Measurements from ENCODE around the gene CBFA2T3. TPM values are rescaled to one million over a fixed set of nuclear protein-coding genes. Genes with fewer than 3 reads are reported as not detected.
A peak's percentile ranks its signal among the peaks of the same experiment; 100 is the strongest.

CBFA2T3 gene
- total and polyA plus RNA-seq, 2 of the 8 experiments (the other 6 are each of a cell fraction or from before 2014, with no cell fraction given): 0.51 to 1.3 TPM

DNA sequence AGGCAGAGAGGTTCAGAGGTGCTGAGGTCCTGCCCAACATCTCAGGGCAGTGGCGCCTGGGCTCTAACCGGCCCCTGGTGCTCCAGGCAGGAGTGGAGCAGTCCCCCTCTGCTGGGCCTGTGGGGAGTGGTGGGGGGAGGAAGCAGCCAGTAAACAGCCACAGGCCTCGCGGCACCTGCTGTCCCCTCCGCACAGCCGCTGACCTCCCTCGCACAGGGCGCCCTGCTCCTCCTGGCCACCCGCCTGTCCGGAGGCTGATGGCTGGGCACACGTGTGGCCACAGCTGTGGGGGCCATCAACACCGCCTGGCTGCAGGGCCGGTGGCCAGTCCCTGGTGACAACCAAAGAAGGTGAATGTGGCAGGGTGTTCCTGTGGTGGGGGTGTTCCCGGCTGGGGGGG lies 73.7 kb downstream of the CBFA2T3 start:
- Histone ChIP-seq H2BK12ac (ENCODE audit: low read depth, low read length) (no peak overlapping the region), H2BK15ac (ENCODE audit: low read length) (0 out of 2 replicates have a peak overlapping the region, but pooled peaks have one; percentile 29), H2BK20ac (ENCODE audit: low read length) (no peak overlapping the region), H2BK120ac (replicated peaks; ENCODE audit: low read depth, low read length) (no peak overlapping the region), H3K79me2 (ENCODE audit: control insufficient read depth in 1 of 2, insufficient read depth in 2 of 2, low read length in 2 of 2) (no peaks in the 10 kb centered on the region), H3K9me3 (ENCODE audit: insufficient read depth in 2 of 2, low read depth in 1 of 2, low read length in 1 of 2) (no peaks in the 10 kb centered on the region), H3K4me3 (ENCODE audit: extremely low read depth in 1 of 4, insufficient read depth in 2 of 4, low read depth in 3 of 4, low read length in 4 of 4) (no peak overlapping the region), H3K4me1 (replicated peaks in 1 of 4; ENCODE audit: control insufficient read depth in 3 of 4, insufficient read depth in 4 of 4, low read length in 3 of 4) (peaks cover 0 to 8% (median 4%) of the 10 kb centered on the region in 4 experiments; a peak in 3 of 7 replicates), H3K27ac (ENCODE audit: low read depth, low read length) (no peak overlapping the region), H4K20me1 (replicated peaks in 1 of 2; ENCODE audit: control insufficient read depth in 1 of 2, insufficient read depth in 2 of 2, low read length in 2 of 2) (no peaks in the 10 kb centered on the region), H2AFZ (ENCODE audit: low read length) (no peak overlapping the region), H2BK5ac (ENCODE audit: low read depth, low read length) (no peak overlapping the region), H4K91ac (replicated peaks; ENCODE audit: insufficient read length, low read length) (no peak overlapping the region), H3K36me3 (ENCODE audit: control insufficient read depth in 2 of 4, insufficient read depth in 4 of 4, low read length in 3 of 4) (no peaks in the 10 kb centered on the region), H3K27me3 (replicated peaks in 1 of 4; ENCODE audit: control insufficient read depth in 3 of 4, extremely low read depth in 1 of 4, insufficient read depth in 3 of 4, low read length in 3 of 4) (no peaks in the 10 kb centered on the region), H4K5ac (ENCODE audit: insufficient read length, low read depth, low read length) (no peak overlapping the region), H3K79me1 (ENCODE audit: low read depth, low read length) (no peaks in the 10 kb centered on the region), H2AK5ac (ENCODE audit: low read depth, low read length) (no peak overlapping the region), H3K14ac (ENCODE audit: insufficient read length) (no peak overlapping the region), H3K56ac (replicated peaks; ENCODE audit: insufficient read length, low read depth, low read length) (no peak overlapping the region), H3K18ac (ENCODE audit: extremely low read depth, low read length) (no peak overlapping the region), H3K4me2 (ENCODE audit: insufficient read depth in 1 of 2, low read depth in 2 of 2, low read length in 2 of 2) (no peak overlapping the region), H3K23me2 (ENCODE audit: low read depth, low read length) (no peaks in the 10 kb centered on the region), H3K9ac (replicated peaks in 1 of 4; ENCODE audit: extremely low read depth in 1 of 4, low read depth in 3 of 4, low read length in 3 of 4) (no peak overlapping the region), H3K23ac (ENCODE audit: insufficient read length) (no peak overlapping the region), H3K4ac (replicated peaks; ENCODE audit: insufficient read length, low read depth, low read length) (no peak overlapping the region), H4K8ac (ENCODE audit: extremely low read depth, insufficient read depth, low read length) (peak overlapping the region; percentile 4; the same call in 1 of the 2 replicates)
- DNase-seq (ENCODE audit: low read depth in 1 of 2, low spot score in 2 of 2): no peak
- no peak for FAIRE-seq
- CTCF ChIA-PET (ENCODE audit: partially characterized antibody): no interaction called here
- POLR2A ChIA-PET (ENCODE audit: partially characterized antibody): interaction anchor here (0.7 kb wide), 1 partner anchor 21 kb away, joined by 5 read pairs; no protein-coding TSS in a partner anchor
- 84% methylated on average over 11 of the region's 14 CpGs; no CpG with 5 or more reads in 1 of the 2 experiments for WGBS, 2 experiments (ENCODE audit: extremely low coverage in 1 of 2, insufficient coverage in 1 of 2, insufficient read length in 1 of 2, insufficient replicate concordance in 2 of 2, low coverage in 1 of 2, low lambda C conversion rate in 2 of 2, missing lambda C conversion rate in 1 of 2)
- TF ChIP-seq BCL11A (IDR thresholded peaks at IDR 0.05; ENCODE audit: low read depth in 2 of 2, low read length in 2 of 2) (no peak), POLR2AphosphoS5 (IDR thresholded peaks at IDR 0.05; ENCODE audit: low read depth, low read length) (no peak), CHD2 (IDR thresholded peaks at IDR 0.05; ENCODE audit: low read length) (no peak), KDM4A (IDR thresholded peaks at IDR 0.05; ENCODE audit: low read depth, low read length, severe bottlenecking) (no peak), GTF2F1 (IDR thresholded peaks at IDR 0.05; ENCODE audit: borderline replicate concordance, low read depth, low read length) (no peak), SP4 (IDR thresholded peaks at IDR 0.05; ENCODE audit: low read length) (no peak), MAFK (IDR thresholded peaks at IDR 0.05; ENCODE audit: low read depth, low read length) (no peak), SRF (IDR thresholded peaks at IDR 0.05; ENCODE audit: low read depth, low read length) (no peak), RBBP5 (IDR thresholded peaks at IDR 0.05; ENCODE audit: borderline replicate concordance, low read depth, low read length) (no peak), CREB1 (IDR thresholded peaks at IDR 0.05) (no peak), SP1 (IDR thresholded peaks at IDR 0.05; ENCODE audit: low read depth, low read length) (no peak), SP2 (IDR thresholded peaks at IDR 0.05; ENCODE audit: low read length) (no peak), TEAD4 (IDR thresholded peaks at IDR 0.05; ENCODE audit: low read depth, low read length) (no peak), SUZ12 (IDR thresholded peaks at IDR 0.05; ENCODE audit: low read length) (no peak)
- TF ChIP-seq, protein P1, sequence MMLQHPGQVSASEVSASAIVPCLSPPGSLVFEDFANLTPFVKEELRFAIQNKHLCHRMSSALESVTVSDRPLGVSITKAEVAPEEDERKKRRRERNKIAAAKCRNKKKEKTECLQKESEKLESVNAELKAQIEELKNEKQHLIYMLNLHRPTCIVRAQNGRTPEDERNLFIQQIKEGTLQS (IDR thresholded peaks at IDR 0.05; ENCODE audit: insufficient read depth, low read depth, low read length): no peak
- TF ChIP-seq, protein P2, sequence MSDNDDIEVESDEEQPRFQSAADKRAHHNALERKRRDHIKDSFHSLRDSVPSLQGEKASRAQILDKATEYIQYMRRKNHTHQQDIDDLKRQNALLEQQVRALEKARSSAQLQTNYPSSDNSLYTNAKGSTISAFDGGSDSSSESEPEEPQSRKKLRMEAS (IDR thresholded peaks at IDR 0.05): no peak
